GM18498 (cell line): ENCODE results near the gene ATXN7L1.
"Not testable (repeated sequence)": the region's sequence is repeated elsewhere in the genome, so short reads cannot be mapped to it uniquely, and the experiment has no call there.

Experiments used
- ATAC-seq: cut with Tn5 transposase; IDR thresholded peaks from one replicate; pipeline ENCODE4 v1.9.1; 2021; ENCODE audit warnings: mild to moderate bottlenecking, moderate library complexity; ENCODE audit not compliant: unreplicated experiment

The ATXN7L1 gene

GRCh38 chr7:105894131-105894530, 17.7 kb upstream of the ATXN7L1 start:
- ATAC-seq = no peak

- ATAC-seq = no peak
Measured at GRCh38 chr7:105892387-105892786, 16.0 kb upstream of the ATXN7L1 start.

DNA sequence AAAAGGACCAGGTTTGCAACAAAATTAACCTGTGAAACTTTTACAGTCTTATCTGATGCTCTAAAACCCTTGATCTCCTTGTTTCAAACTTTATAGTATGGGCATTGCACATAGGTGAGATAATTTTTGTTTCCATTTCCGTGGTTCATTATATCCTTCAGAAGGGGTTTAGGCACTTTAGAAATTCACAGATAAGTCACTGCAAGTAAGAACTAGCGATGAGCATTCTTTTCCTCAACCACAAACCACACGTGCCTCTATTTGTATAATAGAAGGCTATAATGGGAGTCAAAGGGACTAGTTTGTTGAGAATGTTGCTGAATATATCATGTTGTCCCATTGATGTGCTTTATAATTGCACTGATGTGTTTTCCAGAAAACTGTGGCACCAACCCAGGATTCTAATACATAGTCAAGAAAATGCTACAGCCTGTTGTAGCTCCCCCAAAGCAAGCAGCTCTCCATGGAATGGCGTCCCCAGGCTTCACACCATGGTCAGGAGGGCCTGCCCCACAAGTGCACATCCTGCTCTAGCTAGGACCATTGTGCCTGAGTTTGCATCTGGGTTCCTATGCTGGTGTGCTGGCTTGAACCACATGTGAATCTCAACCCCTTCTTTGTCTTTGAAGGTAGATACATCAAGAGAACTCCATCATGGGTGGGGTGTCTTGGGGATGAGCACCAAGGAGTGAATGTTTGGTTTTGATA, 14.0 kb upstream of the ATXN7L1 start:
- no peak for ATAC-seq

DNA sequence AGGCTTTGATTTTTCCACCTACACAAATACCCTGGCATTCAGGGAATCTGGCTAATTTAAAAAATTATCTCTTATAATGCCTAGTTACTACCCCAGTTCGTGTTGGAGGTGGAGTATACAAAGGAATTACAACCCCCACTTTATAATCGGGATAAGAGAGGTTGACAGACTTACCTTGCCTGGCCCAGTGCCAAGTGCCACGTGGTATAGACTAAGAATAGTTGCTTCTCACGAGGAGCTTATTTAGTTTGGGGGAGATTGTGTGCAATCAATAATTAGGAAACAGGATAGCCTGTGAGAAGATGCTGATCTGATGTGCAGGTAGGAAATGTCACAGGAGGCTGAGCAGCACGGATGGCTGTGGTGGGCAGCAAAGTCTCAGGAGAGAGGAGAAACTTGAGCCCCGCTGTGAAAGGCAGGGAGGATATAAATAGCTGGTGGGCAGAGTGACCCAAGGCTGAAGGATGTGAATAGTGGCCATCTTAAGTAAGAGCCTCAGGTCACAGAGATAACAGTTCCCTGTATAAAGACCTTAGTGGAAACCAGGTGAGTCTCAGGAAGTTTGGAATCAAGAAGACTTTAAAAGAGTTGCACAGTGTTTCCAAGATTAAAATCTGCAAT, 11.3 kb upstream of the ATXN7L1 start:
- ATAC-seq = no peak

DNA sequence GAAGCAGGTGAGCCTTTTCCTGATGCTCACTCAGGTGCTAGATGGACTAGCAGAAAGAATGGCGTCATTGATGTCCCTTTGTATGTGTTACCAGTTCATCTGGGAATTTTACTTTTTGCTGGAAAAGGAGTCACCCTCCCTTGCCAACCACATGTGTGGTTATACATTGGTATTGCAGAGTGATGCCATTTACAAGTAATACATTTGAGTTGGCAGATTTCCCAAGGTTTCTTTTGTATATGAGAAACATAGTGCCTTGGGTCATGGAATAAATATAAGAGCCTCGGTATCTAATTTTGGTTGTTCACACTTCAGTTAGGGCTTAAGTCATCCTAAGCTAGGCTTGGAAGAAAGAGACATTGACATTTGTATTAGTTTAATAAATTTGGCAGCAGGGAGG, 10.4 kb upstream of the ATXN7L1 start:
- no peak for ATAC-seq

DNA sequence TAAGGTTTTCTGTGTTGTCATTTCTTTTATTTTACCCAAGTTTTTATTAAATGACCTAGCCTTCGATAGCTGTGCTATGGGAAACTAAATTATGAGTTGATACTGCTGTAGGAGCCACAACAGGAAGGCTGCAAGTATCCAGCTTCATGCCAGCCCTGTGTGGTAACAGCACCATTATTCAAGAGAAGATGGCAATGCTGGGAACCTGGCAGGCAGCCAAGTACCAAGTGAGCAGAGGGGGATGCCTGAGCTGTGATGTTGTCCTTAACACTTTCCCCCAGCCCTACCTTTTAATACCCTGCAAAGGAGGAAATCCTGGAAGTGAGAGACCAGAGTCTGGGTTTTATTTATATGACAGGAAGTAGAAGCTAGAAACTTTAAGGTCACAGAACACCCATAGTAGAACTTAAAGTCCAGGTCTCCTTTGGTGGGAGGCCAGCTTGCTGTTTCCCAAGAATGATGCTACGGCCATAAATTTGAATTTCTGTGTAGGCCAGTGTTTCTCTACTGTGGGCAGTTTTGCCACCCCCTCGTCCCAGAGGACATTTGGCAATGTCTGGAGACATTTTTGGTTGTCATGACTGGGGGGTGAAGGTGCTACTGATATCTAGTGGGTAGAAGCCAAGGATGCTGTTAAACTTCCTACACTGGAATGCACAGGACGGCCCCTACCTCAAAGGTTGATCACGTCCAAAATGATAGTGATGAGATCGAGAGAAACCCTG, 9.2 kb upstream of the ATXN7L1 start:
- no peak for ATAC-seq

- ATAC-seq = not testable (repeated sequence)
Measured at GRCh38 chr7:105883179-105883578, 6.8 kb upstream of the ATXN7L1 start.

GRCh38 chr7:105881439-105881838, 5.0 kb upstream of the ATXN7L1 start:
- ATAC-seq = no peak

GRCh38 chr7:105880571-105881330, 4.4 kb upstream of the ATXN7L1 start:
- no peak for ATAC-seq

DNA sequence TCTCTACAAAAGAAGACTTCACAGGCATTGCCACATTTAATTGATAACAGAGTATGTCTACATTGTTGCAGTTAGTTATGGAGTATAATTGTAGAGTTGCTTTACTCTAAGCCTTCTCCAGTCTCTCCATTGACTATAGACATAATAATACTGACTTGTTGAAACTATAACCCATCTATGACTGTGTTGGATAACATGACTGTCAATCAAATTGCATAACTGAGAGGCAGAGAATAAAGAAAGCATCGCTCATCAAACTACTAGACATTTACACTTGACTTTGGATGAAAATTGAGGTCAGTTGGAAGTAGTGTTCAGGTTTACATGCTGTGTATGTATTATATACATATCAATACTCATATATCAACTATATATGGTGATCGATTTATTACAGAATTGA, 3.4 kb upstream of the ATXN7L1 start:
- no peak for ATAC-seq

DNA sequence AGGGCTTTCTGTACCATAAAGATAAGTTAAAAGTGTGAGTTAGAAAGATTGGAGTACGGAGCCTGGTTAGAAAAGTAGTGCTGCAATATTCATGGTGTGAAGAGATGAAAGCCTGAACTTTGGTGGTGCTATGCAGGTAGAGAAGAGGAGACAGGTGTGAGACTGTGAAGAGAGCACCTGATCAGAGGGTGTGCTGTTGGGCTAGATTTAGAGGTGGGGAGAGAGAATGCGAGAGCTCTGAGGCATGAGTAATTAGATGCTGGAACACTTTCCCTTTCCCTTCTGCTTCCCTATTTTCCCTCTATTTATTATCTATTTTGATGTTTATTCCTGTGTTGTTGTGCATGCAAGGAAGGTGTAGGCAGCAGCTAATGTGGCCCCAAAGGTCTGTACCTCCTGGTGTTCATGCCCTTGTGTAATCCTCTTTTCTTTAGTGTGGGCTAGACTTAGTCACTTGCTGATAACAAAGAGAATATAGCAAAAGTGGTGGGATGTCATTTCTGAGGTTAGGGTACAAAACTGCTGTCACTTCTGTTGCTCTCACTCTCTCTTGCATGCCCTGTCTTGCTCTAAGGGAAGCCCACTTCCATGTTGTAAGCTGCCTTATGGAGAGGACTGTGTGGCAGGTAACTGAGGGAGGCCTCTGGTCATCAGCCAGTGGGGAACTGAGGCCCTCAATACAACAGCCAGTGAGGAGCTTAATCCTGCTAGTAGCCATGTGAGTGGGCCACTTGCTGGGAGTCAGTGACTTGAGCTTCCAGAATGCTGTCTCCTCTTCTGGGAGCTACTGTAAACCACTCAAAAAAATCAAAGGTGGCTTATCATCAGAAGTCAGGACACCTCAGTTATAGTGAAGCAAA, 2.6 kb upstream of the ATXN7L1 start:
- no peak for ATAC-seq

- no peak for ATAC-seq
Measured at GRCh38 chr7:105877736-105878135, 1.3 kb upstream of the ATXN7L1 start.

- no peak for ATAC-seq
Measured at GRCh38 chr7:105876964-105877601, 684 bp upstream of the ATXN7L1 start.

GRCh38 chr7:105875505-105875904, 894 bp downstream of the ATXN7L1 start:
- no peak for ATAC-seq

DNA sequence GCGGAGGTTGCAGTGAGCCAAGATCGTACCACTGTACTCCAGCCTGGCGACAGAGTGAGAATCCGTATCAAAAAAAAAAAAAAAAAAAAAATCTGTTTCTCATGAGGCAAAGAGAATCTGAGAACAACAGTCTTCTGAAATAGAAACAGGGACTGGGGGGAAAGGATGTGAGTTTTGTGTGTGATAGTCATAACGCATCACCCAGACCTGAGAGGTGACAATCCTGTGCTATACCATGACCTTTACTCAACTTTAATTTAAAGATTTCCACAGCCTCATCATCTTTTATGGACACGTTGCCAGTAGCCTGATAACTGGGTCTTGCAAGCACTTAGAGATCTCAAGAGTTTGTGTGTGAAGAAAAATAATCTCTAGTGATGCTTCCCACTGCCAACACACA, 2.3 kb downstream of the ATXN7L1 start:
- ATAC-seq = no peak

GRCh38 chr7:105872491-105872890, 3.9 kb downstream of the ATXN7L1 start:
- ATAC-seq = no peak

GRCh38 chr7:105871142-105871541, 5.3 kb downstream of the ATXN7L1 start:
- no peak for ATAC-seq

GRCh38 chr7:105866102-105866801, 10.1 kb downstream of the ATXN7L1 start:
- ATAC-seq = no peak

- no peak for ATAC-seq
Measured at GRCh38 chr7:105863876-105864275, 12.5 kb downstream of the ATXN7L1 start.
